Mucosa of descending colon (tissue), 3 donors: Measurements from ENCODE around the gene ARL6. TPM values are rescaled to one million over a fixed set of nuclear protein-coding genes. Genes with fewer than 3 reads are reported as not detected.
"Not testable (repeated sequence)": the region's sequence is repeated elsewhere in the genome, so short reads cannot be mapped to it uniquely, and the experiment has no call there.

Experiments used
- ATAC-seq: fragments of 200-7000 bp; cut with Tn5 transposase; one replicate; pipeline ENCODE4 v1.9.1; 2020; ENCODE audit warnings: mild to moderate bottlenecking, moderate library complexity
- DNase-seq, 3 donors: peaks; one replicate each; pipeline ENCODE4 v3.0.0-alpha.2; 2020
- H3K36me3 ChIP-seq: fragments of 200-600 bp; one replicate; pipeline ENCODE4 v1.8.0; 2021; ENCODE audit warnings: low read depth, mild to moderate bottlenecking
- H3K4me1 ChIP-seq: fragments of 200-600 bp; one replicate; pipeline ENCODE4 v1.8.0; 2021; ENCODE audit warnings: low read depth, mild to moderate bottlenecking
- H3K4me3 ChIP-seq: fragments of 200-600 bp; one replicate; pipeline ENCODE4 v1.8.0; 2021; ENCODE audit warnings: mild to moderate bottlenecking
- H3K9me3 ChIP-seq: fragments of 200-600 bp; one replicate; pipeline ENCODE4 v1.8.0; 2021; ENCODE audit warnings: mild to moderate bottlenecking
- intact Hi-C, 2 donors: fragments of 100-400 bp; cut with DNase I in 1 of 2; cut with micrococcal nuclease in 1 of 2; formaldehyde crosslinking; loops; one replicate each; pipeline versions ENCODE4 v1.11.0 to v1.11.1; 2022; cut with DNase I, micrococcal nuclease
- total RNA-seq, 3 donors: library from RNA; stranded (reverse); fragmentation: NEBNext Ultra II Directional in 2 of 3; extraction: Animal tissue kit (Norgen Biotek cat#: 25700) in 2 of 3; gene quantifications; one replicate each; pipeline versions ENCODE4 v1.2.1 to v1.2.4, GENCODE V29; 2021 to 2023
- TF ChIP-seq, protein P1 (sequence below): fragments of 200-600 bp; IDR thresholded peaks from one replicate; pipeline ENCODE4 v1.8.0; 2022; ENCODE audit warnings: antibody characterized with exemption, mild to moderate bottlenecking
- donor health status: DM: no; HTN: no; CAD: no; lungs with moderate emphysema.
- donor health status: DM: no; HTN: no; CAD: no.
- donor health status: DM: no; HTN: yes; CAD: no.

Gene ARL6
- total RNA-seq, 3 donors from 2014 or later = 2.2 to 6.5 (median 3.7) TPM

DNA sequence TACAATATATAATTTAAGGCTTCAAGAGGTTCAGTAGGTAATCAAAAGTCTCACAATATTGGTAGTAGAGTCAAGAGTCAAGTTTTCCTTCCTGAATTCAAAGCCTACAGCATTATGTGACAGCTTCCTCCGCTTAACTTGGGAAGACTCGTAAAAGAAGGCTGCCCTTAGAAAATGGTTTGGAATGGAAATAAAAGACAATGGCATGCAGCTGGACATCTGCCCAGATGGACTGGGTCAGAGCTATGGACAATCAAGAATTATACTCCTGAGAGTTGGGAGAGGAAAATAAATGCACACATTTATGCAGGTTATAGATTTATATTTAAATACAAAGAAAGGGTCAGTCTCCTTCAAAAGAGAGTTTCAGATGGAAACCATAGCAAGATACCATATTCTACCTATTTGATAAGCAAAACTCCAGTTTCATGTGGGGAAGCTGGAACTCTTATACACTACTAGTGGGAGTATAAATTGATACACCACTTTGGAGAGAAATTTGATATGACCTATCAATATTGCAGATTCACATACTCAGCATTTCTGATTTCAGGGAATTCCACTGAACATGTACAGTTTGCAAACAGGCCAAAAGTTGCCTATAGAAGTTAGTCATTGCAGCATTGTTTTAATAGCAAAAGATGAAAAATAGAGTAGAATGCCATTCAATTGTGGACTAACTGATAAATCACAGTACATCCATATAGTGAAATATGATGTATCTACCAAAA, 63.3 kb downstream of the ARL6 start:
- DNase-seq (no peak), ATAC-seq (no peak)
- H3K9me3 ChIP-seq = no peaks in the 10 kb centered on the region
- peaks cover 5% of the 10 kb centered on the region for H3K4me1 ChIP-seq
- no peaks in the 10 kb centered on the region for H3K36me3 ChIP-seq
- TF ChIP-seq, protein P1, sequence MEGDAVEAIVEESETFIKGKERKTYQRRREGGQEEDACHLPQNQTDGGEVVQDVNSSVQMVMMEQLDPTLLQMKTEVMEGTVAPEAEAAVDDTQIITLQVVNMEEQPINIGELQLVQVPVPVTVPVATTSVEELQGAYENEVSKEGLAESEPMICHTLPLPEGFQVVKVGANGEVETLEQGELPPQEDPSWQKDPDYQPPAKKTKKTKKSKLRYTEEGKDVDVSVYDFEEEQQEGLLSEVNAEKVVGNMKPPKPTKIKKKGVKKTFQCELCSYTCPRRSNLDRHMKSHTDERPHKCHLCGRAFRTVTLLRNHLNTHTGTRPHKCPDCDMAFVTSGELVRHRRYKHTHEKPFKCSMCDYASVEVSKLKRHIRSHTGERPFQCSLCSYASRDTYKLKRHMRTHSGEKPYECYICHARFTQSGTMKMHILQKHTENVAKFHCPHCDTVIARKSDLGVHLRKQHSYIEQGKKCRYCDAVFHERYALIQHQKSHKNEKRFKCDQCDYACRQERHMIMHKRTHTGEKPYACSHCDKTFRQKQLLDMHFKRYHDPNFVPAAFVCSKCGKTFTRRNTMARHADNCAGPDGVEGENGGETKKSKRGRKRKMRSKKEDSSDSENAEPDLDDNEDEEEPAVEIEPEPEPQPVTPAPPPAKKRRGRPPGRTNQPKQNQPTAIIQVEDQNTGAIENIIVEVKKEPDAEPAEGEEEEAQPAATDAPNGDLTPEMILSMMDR = no peak
- no peak overlapping the region for H3K4me3 ChIP-seq
- intact Hi-C loops = no loop called here

DNA sequence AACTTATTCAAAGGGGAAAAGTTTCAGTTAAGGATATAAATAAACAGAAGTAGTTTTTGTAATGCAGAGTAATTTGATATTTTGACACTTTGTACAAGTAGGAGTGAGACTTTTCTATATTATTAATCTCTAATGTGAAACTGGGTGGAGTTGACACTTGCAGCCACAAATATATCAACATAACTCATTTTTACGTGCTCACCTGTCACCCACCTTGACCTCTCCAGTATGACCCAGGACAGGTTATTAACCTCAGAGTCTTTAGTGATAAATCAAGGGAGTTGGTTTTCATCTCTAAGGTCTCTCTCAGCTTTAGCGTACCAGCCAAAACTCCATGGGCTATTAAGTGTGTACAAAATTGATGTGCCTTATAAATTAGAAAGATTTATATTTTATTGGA, 64.6 kb downstream of the ARL6 start:
- TF ChIP-seq, protein P1 = no peak

DNA sequence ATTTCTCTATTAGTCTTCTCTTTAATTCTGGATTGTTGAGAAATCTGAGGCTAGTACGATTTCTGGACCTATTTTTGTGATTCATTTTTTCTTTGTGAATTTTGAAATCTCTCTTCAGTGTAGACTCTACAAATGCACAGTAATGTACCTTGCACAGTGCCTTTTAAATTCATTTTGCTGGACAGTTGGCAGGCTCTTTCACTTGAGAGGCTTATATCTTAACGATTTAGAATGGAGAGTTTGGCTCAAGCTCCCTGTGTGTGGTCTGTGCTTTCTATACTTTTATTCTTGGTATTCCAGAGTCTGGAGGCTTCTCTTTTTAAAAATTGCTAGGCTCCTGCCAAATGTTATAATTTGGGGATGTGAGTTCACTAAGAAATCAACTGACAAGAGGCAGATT, 66.1 kb downstream of the ARL6 start:
- Histone ChIP-seq H3K36me3 (no peaks in the 10 kb centered on the region), H3K9me3 (no peaks in the 10 kb centered on the region), H3K4me3 (no peak overlapping the region), H3K4me1 (no peaks in the 10 kb centered on the region)
- DNase-seq (no peak), ATAC-seq (no peak)
- TF ChIP-seq, protein P1 = no peak
- intact Hi-C loops = no loop called here

More for the DNA sequence above, 64.6 kb downstream of the ARL6 start:
- DNase-seq (no peak), ATAC-seq (no peak)
- intact Hi-C loops = no loop called here
- Histone ChIP-seq H3K9me3 (no peaks in the 10 kb centered on the region), H3K4me3 (no peak overlapping the region), H3K36me3 (no peaks in the 10 kb centered on the region), H3K4me1 (no peaks in the 10 kb centered on the region)

DNA sequence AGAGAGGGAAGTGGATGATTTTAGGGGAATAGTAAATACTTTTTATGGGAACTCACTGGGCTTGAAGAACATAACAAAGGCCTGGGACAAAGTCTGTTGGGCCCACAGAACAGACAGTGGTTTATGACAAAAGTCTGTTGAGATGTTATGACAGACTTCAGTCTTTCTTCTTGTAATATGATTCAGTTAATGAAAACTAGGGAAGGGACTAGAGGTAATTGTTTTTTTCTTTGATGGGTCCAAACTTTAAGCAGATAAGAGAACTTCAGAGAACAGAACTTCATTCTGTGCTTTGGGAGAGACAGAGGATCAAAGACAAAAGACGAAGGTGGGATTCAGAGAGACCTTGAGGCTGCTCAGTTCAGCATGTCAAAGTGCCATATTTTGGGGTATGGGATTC, 66.6 kb downstream of the ARL6 start:
- Histone ChIP-seq H3K9me3 (no peaks in the 10 kb centered on the region), H3K4me3 (no peak overlapping the region), H3K4me1 (no peaks in the 10 kb centered on the region), H3K36me3 (no peaks in the 10 kb centered on the region)
- DNase-seq = no peak
- intact Hi-C loops = no loop called here
- no peak for ATAC-seq
- TF ChIP-seq, protein P1 = no peak

DNA sequence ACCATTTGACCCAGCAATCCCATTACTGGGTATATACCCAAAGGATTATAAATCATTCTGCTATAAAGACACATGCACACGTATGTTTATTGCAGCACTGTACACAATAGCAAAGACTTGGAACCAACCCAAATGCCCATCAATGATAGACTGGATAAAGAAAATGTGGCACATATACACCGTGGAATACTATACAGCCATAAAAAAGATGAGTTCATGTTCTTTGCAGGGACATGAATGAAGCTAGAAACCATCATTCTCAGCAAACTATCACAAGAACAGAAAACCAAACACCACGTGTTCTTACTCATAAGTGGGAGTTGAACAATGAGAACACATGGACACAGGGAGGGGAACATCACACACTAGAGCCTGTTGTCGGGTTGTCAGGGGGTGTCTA, 68.6 kb downstream of the ARL6 start:
- H3K9me3 ChIP-seq, intact Hi-C loops, ATAC-seq, DNase-seq, H3K36me3 ChIP-seq, H3K4me3 ChIP-seq, H3K4me1 ChIP-seq: not testable (repeated sequence)

DNA sequence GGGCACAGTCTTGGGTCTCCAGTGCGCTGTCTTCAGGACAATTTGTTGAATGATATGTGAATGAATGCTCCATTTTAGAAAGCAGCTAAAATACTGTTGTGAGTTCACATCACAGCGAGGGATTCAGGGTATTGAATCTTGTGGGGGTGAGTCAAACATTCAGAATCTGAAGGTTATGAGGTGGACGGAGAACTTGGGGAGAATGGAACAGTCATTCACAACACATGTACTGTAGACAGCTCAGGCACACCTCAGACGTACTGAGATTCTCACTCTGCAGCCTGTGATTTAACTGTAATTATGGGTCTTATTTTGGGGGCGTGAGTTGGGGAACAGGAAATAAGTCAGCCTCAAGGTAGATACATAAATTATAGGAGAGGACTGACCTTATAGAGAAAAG, 71.2 kb downstream of the ARL6 start:
- intact Hi-C loops = no loop called here
- ATAC-seq = no peak
- Histone ChIP-seq H3K4me1 (no peaks in the 10 kb centered on the region), H3K9me3 (no peaks in the 10 kb centered on the region), H3K36me3 (no peaks in the 10 kb centered on the region), H3K4me3 (no peak overlapping the region)
- no peak for DNase-seq
- TF ChIP-seq, protein P1 = no peak
